Measurements from ENCODE around the gene KRTAP13-2. TPM values are rescaled to one million over a fixed set of nuclear protein-coding genes. Genes with fewer than 3 reads are reported as not detected.

The KRTAP13-2 gene
- total and polyA plus RNA-seq, 7 donors, result 1.8 to 6.0 (median 2.4) TPM; not detected in 4

DNA sequence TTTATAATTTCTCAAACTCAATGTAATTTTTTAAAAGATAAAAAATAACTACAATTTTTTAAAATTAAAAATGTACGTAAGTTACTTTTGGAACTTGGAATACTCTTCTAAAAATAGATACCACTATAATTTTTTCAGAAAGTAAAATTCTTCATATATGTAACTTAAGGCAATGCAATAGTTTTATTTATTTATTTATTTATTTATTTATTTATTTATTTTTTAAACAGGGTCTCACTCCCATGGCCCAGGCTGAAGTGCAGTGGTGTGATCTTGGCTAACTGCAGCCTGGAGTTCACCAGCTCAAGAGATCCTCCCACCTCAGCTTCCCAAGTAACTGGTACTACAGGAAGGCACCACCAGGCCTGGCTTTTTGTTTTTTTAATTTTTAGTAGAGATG lies 20.5 kb downstream of the KRTAP13-2 start:
- no peak overlapping the region for H3K4me3 ChIP-seq
- H3K36me3 ChIP-seq, result no peaks in the 10 kb centered on the region
- 95 to 98% methylated on average over 1 of the region's 1 CpG for WGBS, 2 donors
- no peak for DNase-seq
- H3K27ac ChIP-seq, result no peak overlapping the region
- no peaks in the 10 kb centered on the region for H3K9me3 ChIP-seq
- H3K4me1 ChIP-seq, result no peaks in the 10 kb centered on the region
- intact Hi-C loops (cut with DNase I), result no loop called here
- no peaks in the 10 kb centered on the region for H3K27me3 ChIP-seq
- TF ChIP-seq CTCF (IDR thresholded peaks at IDR 0.05) (no peak), EP300 (IDR thresholded peaks at IDR 0.05) (no peak), POLR2A (IDR thresholded peaks at IDR 0.05) (no peak), POLR2AphosphoS5 (IDR thresholded peaks at IDR 0.05) (no peak)

DNA sequence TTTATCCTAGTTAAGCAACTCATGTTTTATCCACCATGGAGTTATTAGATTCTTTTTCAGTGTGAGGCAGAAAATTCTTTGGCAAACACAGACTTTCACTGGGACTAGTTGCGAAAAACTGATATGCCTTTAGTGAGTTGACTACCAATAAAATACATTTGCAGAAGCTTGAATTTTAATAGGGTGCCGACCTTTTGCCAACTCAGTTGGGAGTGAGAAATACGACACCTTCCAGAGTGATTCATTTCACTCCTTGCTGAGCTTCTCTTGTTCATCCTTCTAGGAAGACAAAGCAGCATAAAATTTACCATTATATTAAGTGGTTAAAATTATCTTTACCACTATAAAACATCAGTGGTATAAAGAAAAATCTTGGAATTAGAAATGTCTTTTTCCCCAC lies 22.5 kb downstream of the KRTAP13-2 start:
- Histone ChIP-seq H3K4me1 (no peaks in the 10 kb centered on the region), H3K4me3 (no peak overlapping the region), H3K27me3 (no peaks in the 10 kb centered on the region), H3K27ac (no peak overlapping the region), H3K36me3 (no peaks in the 10 kb centered on the region), H3K9me3 (no peaks in the 10 kb centered on the region)
- 27 to 45% methylated on average over 3 of the region's 3 CpGs for WGBS, 2 donors
- TF ChIP-seq POLR2AphosphoS5 (IDR thresholded peaks at IDR 0.05) (no peak), POLR2A (IDR thresholded peaks at IDR 0.05) (no peak), EP300 (IDR thresholded peaks at IDR 0.05) (no peak), CTCF (IDR thresholded peaks at IDR 0.05) (no peak)
- intact Hi-C loops (cut with DNase I), result no loop called here
- DNase-seq, result no peak

GRCh38 chr21:30348506-30348905 lies 23.6 kb downstream of the KRTAP13-2 start, which contains the start of gene KRTAP23-1:
Gene KRTAP23-1 (minus strand): TSS chr21:30348606. CDS start chr21:30348606, 0 bp downstream.
- H3K4me3 ChIP-seq, result no peak within 1 kb of the TSS
- TF ChIP-seq CTCF (IDR thresholded peaks at IDR 0.05) (no peak), POLR2A (IDR thresholded peaks at IDR 0.05) (no peak), POLR2AphosphoS5 (IDR thresholded peaks at IDR 0.05) (no peak), EP300 (IDR thresholded peaks at IDR 0.05) (no peak)
- H3K36me3 ChIP-seq, result no peaks in the 10 kb centered on the region
- DNase-seq, result no peak
- no peak within 1 kb of the TSS for H3K27ac ChIP-seq
- H3K27me3 ChIP-seq, result no peaks in the 10 kb centered on the region
- H3K4me1 ChIP-seq, result no peaks in the 10 kb centered on the region
- intact Hi-C loops (cut with DNase I), result no loop called here
- 86 to 89% methylated on average over 4 of the region's 4 CpGs for WGBS, 2 donors
- no peaks in the 10 kb centered on the region for H3K9me3 ChIP-seq

DNA sequence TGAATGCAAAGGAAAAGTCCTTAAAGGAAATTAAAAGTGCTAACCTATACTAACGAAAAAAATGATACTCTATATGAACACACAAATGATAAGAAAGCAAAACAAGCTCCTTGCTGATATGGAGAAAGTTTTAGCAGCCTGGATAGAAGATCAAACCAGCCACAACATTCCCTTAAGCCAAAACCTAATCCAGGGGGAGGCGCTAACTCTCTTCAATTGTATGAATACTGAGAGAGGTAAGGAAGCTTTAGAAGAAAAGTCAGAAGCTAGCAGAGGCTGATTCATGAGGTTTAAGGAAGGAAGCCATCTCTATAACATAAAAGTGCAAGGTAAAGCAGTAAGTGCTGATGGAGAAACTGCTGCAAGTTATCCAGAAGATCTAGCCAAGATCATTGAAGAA lies 27.1 kb downstream of the KRTAP13-2 start:
- Histone ChIP-seq H3K27ac (no peak overlapping the region), H3K27me3 (no peaks in the 10 kb centered on the region), H3K36me3 (no peaks in the 10 kb centered on the region), H3K4me3 (no peak overlapping the region), H3K4me1 (no peaks in the 10 kb centered on the region), H3K9me3 (no peaks in the 10 kb centered on the region)
- DNase-seq, result no peak
- WGBS, 2 donors, result 55 to 82% methylated on average over 2 of the region's 2 CpGs
- TF ChIP-seq CTCF (IDR thresholded peaks at IDR 0.05) (no peak), EP300 (IDR thresholded peaks at IDR 0.05) (no peak), POLR2AphosphoS5 (IDR thresholded peaks at IDR 0.05) (no peak), POLR2A (IDR thresholded peaks at IDR 0.05) (no peak)
- intact Hi-C loops (cut with DNase I), result no loop called here

Measured in sigmoid colon (tissue), 7 donors.